ENCODE data around the gene BUD31.

DNA sequence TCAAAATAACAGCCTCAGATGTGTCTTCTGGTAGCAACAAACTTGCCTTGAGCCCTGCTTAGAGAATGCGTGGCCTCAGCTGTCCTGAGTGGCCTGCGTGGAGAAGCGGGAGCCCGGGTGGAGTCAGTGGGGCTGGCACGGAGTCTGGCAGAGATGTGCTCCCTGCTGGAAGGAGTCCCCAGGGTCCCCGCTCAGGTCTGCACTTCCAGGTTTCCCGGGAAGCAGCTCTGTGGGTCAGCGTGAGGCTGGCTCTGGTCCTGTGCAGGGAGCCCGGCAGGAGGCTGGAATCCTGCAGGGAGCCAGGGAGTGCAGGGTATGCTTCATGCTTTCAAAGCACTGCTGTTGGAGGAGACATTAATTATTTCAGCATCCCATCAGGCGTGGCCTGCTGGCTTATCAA lies 40.1 kb downstream of the BUD31 start:
- TF ChIP-seq EZH2 (IDR thresholded peaks at IDR 0.05) (no peak), POLR2AphosphoS5 (IDR thresholded peaks at IDR 0.05; ENCODE audit: borderline replicate concordance, low read depth, low read length) (no peak)

Measured in SK-N-MC (cell line).